Activated effector memory CD4-positive, alpha-beta T cell treated with anti-CD3 and anti-CD28 coated beads, Interleukin-2, amount 50 U/mL, for 16 hours (primary cell): ENCODE results near the gene CLN3.
"Not testable (repeated sequence)": the region's sequence is repeated elsewhere in the genome, so short reads cannot be mapped to it uniquely, and the experiment has no call there.

ENCODE experiments used
- DNase-seq: peaks from one replicate; pipeline ENCODE4 v3.0.0-alpha.2; 2020

CLN3 gene

DNA sequence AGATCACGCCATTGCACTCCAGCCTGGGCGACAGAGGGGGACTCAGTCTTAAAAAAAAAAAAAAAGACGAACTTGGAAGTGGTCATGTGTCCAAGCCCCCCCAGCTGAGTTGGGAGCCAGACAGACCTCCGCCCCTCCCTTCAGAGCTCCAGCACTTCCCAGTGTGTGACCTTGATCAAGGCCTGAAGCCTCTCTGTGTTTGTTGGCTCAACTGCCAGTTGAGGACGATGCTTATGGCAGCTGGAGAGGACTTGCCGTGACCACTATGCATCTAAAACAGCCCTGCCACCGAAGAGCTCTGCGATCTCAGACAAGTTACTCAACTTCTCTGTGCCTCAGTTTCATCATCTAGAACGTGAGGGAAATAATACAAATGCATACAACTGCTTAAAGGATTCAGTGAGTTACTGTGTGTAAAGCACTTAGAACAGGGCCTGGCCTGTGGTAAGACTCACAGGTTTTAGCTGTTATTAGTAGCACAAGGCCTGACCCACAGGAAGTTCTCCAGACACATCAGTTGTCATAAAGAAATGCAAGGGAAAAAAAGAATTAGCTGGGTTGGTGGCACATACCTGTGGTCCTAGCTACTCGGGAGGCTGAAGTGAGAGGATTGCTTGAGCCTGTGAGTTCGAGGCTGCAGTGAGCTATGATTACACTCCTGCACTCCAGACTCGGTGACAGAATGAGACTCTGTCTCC lies 21.8 kb upstream of the CLN3 start:
- no peak for DNase-seq

- no peak for DNase-seq
Observed at GRCh38 chr16:28511801-28512789, 20.2 kb upstream of the CLN3 start.

- no peak for DNase-seq
Observed at GRCh38 chr16:28511031-28511430, 19.2 kb upstream of the CLN3 start.

- DNase-seq: no peak
Observed at GRCh38 chr16:28505489-28506137, 13.7 kb upstream of the CLN3 start.

DNA sequence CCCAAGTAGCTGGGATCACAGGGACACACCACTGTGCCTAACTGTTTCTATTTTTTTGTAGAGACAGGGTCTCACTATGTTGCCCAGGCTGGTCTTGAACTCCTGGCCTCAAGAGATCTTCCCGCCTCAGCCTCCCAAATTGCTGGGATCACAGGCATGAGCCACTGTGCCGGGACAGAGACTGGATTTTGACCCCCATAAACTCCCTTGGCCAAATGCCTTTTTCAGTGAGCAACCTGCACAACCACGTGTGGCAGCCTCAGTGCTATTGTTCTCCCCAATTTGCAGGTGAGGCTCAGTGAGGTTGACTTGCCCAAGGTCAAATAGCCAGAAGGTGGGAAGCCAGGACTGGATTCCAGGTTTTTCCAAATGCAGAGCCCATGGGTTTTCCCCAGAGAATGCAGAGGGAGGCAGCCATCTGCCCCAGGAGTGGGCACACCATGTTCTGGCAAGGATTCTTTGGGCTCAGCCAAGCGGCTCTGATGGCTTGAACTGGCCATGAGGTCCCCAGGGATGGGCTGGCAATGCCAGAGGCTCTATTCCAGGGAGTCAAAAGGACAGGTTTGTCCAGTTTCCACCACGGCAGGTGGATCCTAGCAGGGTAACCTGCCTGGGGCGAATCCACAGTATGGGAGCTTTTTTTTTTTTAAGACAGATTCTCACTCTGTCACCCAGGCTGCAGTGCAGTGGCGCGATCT lies 13.0 kb upstream of the CLN3 start:
- DNase-seq: no peak

DNA sequence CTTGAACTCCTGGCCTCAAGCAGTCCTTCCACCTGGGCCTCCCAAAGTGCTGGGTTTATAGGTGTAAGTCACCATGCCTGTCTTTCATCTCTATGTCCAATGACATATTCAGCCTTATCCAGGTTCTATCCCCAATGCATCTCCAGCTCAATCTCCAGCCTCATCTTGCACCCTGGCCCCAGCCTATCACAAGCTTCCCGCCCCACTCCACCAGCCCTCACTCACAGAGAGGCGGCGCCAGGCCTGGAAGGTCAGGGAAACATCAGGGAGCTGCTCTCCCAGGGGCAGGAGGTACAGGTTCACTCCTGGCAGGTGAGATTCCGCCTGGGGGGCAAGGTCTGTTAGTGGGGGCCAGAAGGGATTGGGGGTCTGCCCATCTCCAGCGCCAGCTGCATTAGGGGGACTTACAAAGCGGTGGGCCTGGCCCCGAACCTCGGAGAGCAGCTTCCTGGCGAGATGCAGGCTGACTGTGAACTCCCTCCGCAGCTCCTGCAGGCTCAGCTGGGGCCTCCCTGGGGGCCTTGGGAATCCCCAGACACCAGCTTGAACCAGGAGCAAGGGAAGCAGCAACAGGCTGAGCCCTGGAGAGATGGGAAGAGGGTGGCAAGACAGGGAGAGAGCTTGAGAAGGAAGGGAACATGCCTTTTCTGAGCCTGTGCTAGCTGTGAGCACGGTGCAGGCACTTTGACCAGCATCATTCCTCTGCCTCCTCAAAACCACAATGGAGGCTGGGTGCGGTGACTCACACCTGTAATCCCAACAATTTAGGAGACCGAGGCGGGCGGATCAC lies 11.8 kb upstream of the CLN3 start:
- no peak for DNase-seq

GRCh38 chr16:28502290-28502689 lies 10.4 kb upstream of the CLN3 start:
- DNase-seq: no peak

DNA sequence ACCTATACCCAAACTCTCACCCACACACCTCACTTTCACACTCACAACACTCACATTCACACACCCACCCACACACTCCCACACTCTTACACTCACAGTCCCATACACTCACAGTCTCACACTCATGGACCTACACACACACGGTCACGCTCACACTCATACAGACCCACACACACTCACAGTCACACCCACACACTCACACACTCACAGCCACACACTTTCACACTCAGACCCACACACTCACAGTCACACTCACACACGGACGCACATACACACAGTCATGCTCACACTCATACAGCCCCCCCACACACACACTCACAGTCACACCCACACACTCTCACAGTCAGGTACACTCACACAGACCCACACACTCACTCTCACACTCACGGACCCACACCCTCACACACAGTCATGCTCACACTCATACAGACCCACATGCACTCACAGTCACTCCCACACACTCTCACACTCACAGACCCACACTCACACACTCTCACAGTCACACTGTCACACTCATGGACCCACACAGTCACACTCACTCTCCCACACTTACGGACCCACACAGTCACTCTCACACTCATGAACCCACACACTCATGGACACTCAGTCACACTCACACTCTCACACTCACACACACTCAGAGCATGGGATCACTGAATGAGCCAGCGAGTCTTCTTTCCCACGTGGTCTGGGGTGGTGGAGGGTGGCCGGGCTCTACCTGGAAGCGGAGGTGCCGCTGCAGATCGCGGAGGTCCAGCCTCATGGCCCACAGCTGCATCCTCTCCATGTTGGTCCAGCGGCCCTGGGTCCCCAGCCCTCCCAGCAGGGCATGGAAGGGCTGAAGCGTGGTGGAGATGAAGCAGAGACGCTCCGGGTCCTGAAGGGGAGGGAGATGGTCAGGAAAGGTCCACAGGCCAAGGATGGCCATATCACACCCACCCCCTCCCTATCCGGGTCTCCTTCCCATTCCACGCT lies 9.7 kb upstream of the CLN3 start:
- no peak for DNase-seq

GRCh38 chr16:28500476-28501180 lies 8.8 kb upstream of the CLN3 start:
- not testable (repeated sequence) for DNase-seq

DNA sequence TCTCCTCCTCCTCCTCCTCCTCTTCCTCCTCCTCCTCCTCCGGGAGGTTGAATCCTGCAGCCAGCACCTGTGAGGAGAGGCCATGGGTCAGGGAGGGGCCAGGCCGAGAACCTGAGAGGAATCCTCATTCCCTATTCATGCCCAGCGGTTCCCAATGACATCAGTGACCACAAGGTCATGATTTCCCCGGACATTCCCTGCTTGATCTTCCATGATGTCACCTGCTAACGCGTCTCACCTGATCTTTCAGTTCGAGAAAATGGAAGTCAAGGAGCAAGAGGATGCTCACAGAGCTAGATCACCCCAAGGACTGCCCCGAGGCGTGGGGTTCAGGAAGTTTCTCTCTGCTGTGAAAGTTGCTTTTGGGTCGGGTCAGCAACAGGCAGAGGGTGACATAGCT lies 8.0 kb upstream of the CLN3 start:
- DNase-seq: no peak

GRCh38 chr16:28498666-28499381 lies 7.0 kb upstream of the CLN3 start:
- DNase-seq: no peak

GRCh38 chr16:28497861-28498599 lies 6.2 kb upstream of the CLN3 start:
- no peak for DNase-seq

GRCh38 chr16:28497386-28497785 lies 5.5 kb upstream of the CLN3 start:
- no peak for DNase-seq

GRCh38 chr16:28496844-28497243 lies 5.0 kb upstream of the CLN3 start:
- no peak for DNase-seq

GRCh38 chr16:28495795-28496749 lies 4.2 kb upstream of the CLN3 start:
- no peak for DNase-seq

GRCh38 chr16:28495098-28495793 lies 3.4 kb upstream of the CLN3 start:
- no peak for DNase-seq
